ENCODE results near the gene UPP2.

GRCh38 chr2:158131919-158132566 lies 30.4 kb downstream of the UPP2 start:
- TF ChIP-seq, protein P1, sequence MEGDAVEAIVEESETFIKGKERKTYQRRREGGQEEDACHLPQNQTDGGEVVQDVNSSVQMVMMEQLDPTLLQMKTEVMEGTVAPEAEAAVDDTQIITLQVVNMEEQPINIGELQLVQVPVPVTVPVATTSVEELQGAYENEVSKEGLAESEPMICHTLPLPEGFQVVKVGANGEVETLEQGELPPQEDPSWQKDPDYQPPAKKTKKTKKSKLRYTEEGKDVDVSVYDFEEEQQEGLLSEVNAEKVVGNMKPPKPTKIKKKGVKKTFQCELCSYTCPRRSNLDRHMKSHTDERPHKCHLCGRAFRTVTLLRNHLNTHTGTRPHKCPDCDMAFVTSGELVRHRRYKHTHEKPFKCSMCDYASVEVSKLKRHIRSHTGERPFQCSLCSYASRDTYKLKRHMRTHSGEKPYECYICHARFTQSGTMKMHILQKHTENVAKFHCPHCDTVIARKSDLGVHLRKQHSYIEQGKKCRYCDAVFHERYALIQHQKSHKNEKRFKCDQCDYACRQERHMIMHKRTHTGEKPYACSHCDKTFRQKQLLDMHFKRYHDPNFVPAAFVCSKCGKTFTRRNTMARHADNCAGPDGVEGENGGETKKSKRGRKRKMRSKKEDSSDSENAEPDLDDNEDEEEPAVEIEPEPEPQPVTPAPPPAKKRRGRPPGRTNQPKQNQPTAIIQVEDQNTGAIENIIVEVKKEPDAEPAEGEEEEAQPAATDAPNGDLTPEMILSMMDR (IDR thresholded peaks at IDR 0.05; ENCODE audit: low read depth, low read length, poor library complexity, severe bottlenecking) = no peak
- no peak for TF ChIP-seq EZH2phosphoT487 (IDR thresholded peaks at IDR 0.05; ENCODE audit: borderline replicate concordance, low read length)
